ENCODE results near the gene TMEM8B.

GRCh38 chr9:35795695-35796094 is 33.3 kb upstream of the TMEM8B start:
- TF ChIP-seq CTCF (IDR thresholded peaks at IDR 0.05; ENCODE audit: poor library complexity, severe bottlenecking), result no peak
- no peak for TF ChIP-seq POLR2AphosphoS5 (IDR thresholded peaks at IDR 0.05)
- TF ChIP-seq EZH2 (IDR thresholded peaks at IDR 0.05; ENCODE audit: borderline replicate concordance, insufficient read depth, low read length, poor library complexity, severe bottlenecking), result no peak
- TF ChIP-seq RAD21 (conservative IDR thresholded peaks at IDR 0.05), result no peak
